Panc1 (cell line): ENCODE data around the gene DLGAP3. TPM values are rescaled to one million over a fixed set of nuclear protein-coding genes. Genes with fewer than 3 reads are reported as not detected.

Source experiments
- ATAC-seq: fragments of 200-7000 bp; cut with Tn5 transposase; 2 replicates; pipeline ENCODE4 v1.9.1; 2020; ENCODE audit warnings: mild to moderate bottlenecking, moderate library complexity
- BruUV-seq: library from RNA; stranded (reverse); fragments of 400-500 nt; replicated peaks from 2 replicates; lab custom pipeline; 2021; lab: Mats Ljungman, UMichigan
- CTCF ChIA-PET: fragments of 300-600 bp; sonication (Branson Sonifier 250); formaldehyde crosslinking; loops from one replicate; lab custom pipeline; 2022; ENCODE audit warnings: antibody characterized with exemption; lab: Charles Lee
- POLR2A ChIA-PET: fragments of 300-600 bp; sonication (Branson Sonifier 250); formaldehyde crosslinking; loops from one replicate; lab custom pipeline; 2022; ENCODE audit warnings: antibody characterized with exemption; lab: Charles Lee
- DNase-seq: peaks from one replicate; pipeline ENCODE4 v3.0.0-alpha.2; 2010; ENCODE audit warnings: low read depth, low spot score
- H3K27ac ChIP-seq: 2 replicates; pipeline ENCODE4 v1.5.1; 2011; ENCODE audit warnings: mild to moderate bottlenecking, low read length, inconsistent platforms
- H3K27me3 ChIP-seq: fragments of 200-500 bp; sonication (Bioruptor generic); 2 replicates; pipeline ENCODE4 v1.6.0; 2014; ENCODE audit warnings: low read length, inconsistent platforms; ENCODE audit not compliant: control insufficient read depth, insufficient read depth
- H3K36me3 ChIP-seq: fragments of 200-500 bp; sonication (Bioruptor generic); 2 replicates; pipeline ENCODE4 v1.5.1; 2014; ENCODE audit warnings: inconsistent platforms, mild to moderate bottlenecking, low read length, moderate library complexity; ENCODE audit not compliant: control insufficient read depth, insufficient read depth
- H3K4me1 ChIP-seq: 2 replicates; pipeline ENCODE4 v1.5.1; 2011; ENCODE audit warnings: inconsistent platforms, mild to moderate bottlenecking, low read length, moderate library complexity; ENCODE audit not compliant: control insufficient read depth, insufficient read depth
- H3K4me3 ChIP-seq, 2 experiments: 2 replicates each; pipeline ENCODE4 v1.5.1; 2011 to 2012; ENCODE audit warnings: low read depth in 2 of 2, low read length in 2 of 2, mild to moderate bottlenecking in 2 of 2, inconsistent platforms in 1 of 2, moderate library complexity in 1 of 2
- H3K9me3 ChIP-seq: fragments of 200-500 bp; sonication (Bioruptor generic); 2 replicates; pipeline ENCODE4 v1.5.1; 2014; ENCODE audit warnings: low read depth, mild to moderate bottlenecking, inconsistent platforms, low read length, moderate library complexity; ENCODE audit not compliant: control insufficient read depth, insufficient read depth
- CTCF ChIP-seq: fragments of 450-650 bp; IDR thresholded peaks from 2 replicates; pipeline ENCODE4 v1.5.1; 2017; ENCODE audit warnings: mild to moderate bottlenecking
- POLR2AphosphoS5 ChIP-seq: IDR thresholded peaks from 2 replicates; pipeline ENCODE4 v1.6.1; 2012; ENCODE audit warnings: mild to moderate bottlenecking, low read depth, low read length, moderate library complexity
- REST ChIP-seq, 2 experiments: IDR thresholded peaks; 2 replicates each; pipeline ENCODE4 v1.6.1; 2011 to 2012; ENCODE audit warnings: low read depth in 2 of 2, control low read depth in 1 of 2, low read length in 1 of 2, mild to moderate bottlenecking in 1 of 2, moderate library complexity in 1 of 2; ENCODE audit not compliant: insufficient read depth in 1 of 2
- SIN3A ChIP-seq: IDR thresholded peaks from 2 replicates; pipeline ENCODE4 v1.6.1; 2012; ENCODE audit warnings: low read depth, mild to moderate bottlenecking, low read length, moderate library complexity, borderline replicate concordance; ENCODE audit not compliant: insufficient read depth
- TCF7L2 ChIP-seq: IDR thresholded peaks from 2 replicates; pipeline ENCODE4 v1.6.1; 2011; ENCODE audit warnings: mild to moderate bottlenecking, low read depth, low read length, inconsistent platforms
- in situ Hi-C: cut with HindIII; loops from 2 replicates; pipeline ENCODE4 v1.10.0; 2016; ENCODE audit warnings: low sequenced_read_pairs, low pct_unique_long_range_greater_than_20kb
- intact Hi-C: fragments of 100-400 bp; cut with micrococcal nuclease; formaldehyde crosslinking; loops from one replicate; pipeline ENCODE4 v1.10.0; 2022; ENCODE audit not compliant: unreplicated experiment
- total RNA-seq: library from RNA; stranded (reverse); gene quantifications from one replicate; pipeline ENCODE4 v1.2.1, GENCODE V29; 2021; ENCODE audit not compliant: unreplicated experiment

The DLGAP3 gene
- total RNA-seq, 1 experiment from 2014 or later = 0.87 TPM

- ChIA-PET CTCF (interaction anchor here (0.6 kb wide), 1 partner anchor 151 kb away, joined by 4 read pairs; no protein-coding TSS in a partner anchor), POLR2A (no interaction called here)
- DNase-seq (no peak), ATAC-seq (no peak)
- intact Hi-C loops (no loop called here), in situ Hi-C loops (no loop called here)
- Histone ChIP-seq H3K27ac (no peak overlapping the region), H3K9me3 (no peaks in the 10 kb centered on the region), H3K27me3 (no peaks in the 10 kb centered on the region), H3K36me3 (no peaks in the 10 kb centered on the region), H3K4me3 (no peak overlapping the region), H3K4me1 (no peaks in the 10 kb centered on the region)
- BruUV-seq = no TSS peak
- TF ChIP-seq REST (IDR thresholded peaks at IDR 0.05; ENCODE audit: insufficient read depth in 1 of 2, low read depth in 2 of 2, low read length in 1 of 2) (no peak), SIN3A (no peak), TCF7L2 (no peak), CTCF (no peak), POLR2AphosphoS5 (no peak)
Observed at GRCh38 chr1:34845131-34845901, 84.1 kb downstream of the DLGAP3 start.

GRCh38 chr1:34844252-34844634 lies 85.2 kb downstream of the DLGAP3 start:
- TF ChIP-seq REST (IDR thresholded peaks at IDR 0.05; ENCODE audit: insufficient read depth in 1 of 2, low read depth in 2 of 2, low read length in 1 of 2) = no peak
- no peak for TF ChIP-seq POLR2AphosphoS5
- TF ChIP-seq TCF7L2 = no peak
- TF ChIP-seq CTCF = no peak
- TF ChIP-seq SIN3A = no peak
- no peaks in the 10 kb centered on the region for H3K27me3 ChIP-seq
- H3K36me3 ChIP-seq = no peaks in the 10 kb centered on the region
- ATAC-seq (no peak), DNase-seq (no peak)
- H3K9me3 ChIP-seq = no peaks in the 10 kb centered on the region
- ChIA-PET CTCF (no interaction called here), POLR2A (interaction anchor here (0.6 kb wide), 1 partner anchor 30 kb away, joined by 3 read pairs; no protein-coding TSS in a partner anchor)
- no peak overlapping the region for H3K27ac ChIP-seq
- in situ Hi-C loops = no loop called here
- BruUV-seq = no TSS peak
- no peak overlapping the region for H3K4me3 ChIP-seq
- intact Hi-C loops = no loop called here
- no peaks in the 10 kb centered on the region for H3K4me1 ChIP-seq
